Measurements from ENCODE around the gene JADE3.
"Not testable (repeated sequence)": the region's sequence is repeated elsewhere in the genome, so short reads cannot be mapped to it uniquely, and the experiment has no call there.

GRCh38 chrX:46956589-46956988, 44.4 kb downstream of the JADE3 start:
- not testable (repeated sequence) for TF ChIP-seq POLR2A (IDR thresholded peaks at IDR 0.05; ENCODE audit: low read depth); EP300 (IDR thresholded peaks at IDR 0.05); POLR2AphosphoS5 (IDR thresholded peaks at IDR 0.05)
- TF ChIP-seq, protein P1, sequence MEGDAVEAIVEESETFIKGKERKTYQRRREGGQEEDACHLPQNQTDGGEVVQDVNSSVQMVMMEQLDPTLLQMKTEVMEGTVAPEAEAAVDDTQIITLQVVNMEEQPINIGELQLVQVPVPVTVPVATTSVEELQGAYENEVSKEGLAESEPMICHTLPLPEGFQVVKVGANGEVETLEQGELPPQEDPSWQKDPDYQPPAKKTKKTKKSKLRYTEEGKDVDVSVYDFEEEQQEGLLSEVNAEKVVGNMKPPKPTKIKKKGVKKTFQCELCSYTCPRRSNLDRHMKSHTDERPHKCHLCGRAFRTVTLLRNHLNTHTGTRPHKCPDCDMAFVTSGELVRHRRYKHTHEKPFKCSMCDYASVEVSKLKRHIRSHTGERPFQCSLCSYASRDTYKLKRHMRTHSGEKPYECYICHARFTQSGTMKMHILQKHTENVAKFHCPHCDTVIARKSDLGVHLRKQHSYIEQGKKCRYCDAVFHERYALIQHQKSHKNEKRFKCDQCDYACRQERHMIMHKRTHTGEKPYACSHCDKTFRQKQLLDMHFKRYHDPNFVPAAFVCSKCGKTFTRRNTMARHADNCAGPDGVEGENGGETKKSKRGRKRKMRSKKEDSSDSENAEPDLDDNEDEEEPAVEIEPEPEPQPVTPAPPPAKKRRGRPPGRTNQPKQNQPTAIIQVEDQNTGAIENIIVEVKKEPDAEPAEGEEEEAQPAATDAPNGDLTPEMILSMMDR (IDR thresholded peaks at IDR 0.05) = not testable (repeated sequence)

Data from esophagus muscularis mucosa (tissue), 4 donors.